NCI-H2196 (cell line): ENCODE measurements around the gene IFNGR1.
"Not testable (repeated sequence)": the region's sequence is repeated elsewhere in the genome, so short reads cannot be mapped to it uniquely, and the experiment has no call there.

Experiments used
- DNase-seq: peaks from one replicate; lab custom pipeline; 2025; ENCODE audit not compliant: unreplicated experiment; lab: John Stamatoyannopoulos, UW

The IFNGR1 gene

DNA sequence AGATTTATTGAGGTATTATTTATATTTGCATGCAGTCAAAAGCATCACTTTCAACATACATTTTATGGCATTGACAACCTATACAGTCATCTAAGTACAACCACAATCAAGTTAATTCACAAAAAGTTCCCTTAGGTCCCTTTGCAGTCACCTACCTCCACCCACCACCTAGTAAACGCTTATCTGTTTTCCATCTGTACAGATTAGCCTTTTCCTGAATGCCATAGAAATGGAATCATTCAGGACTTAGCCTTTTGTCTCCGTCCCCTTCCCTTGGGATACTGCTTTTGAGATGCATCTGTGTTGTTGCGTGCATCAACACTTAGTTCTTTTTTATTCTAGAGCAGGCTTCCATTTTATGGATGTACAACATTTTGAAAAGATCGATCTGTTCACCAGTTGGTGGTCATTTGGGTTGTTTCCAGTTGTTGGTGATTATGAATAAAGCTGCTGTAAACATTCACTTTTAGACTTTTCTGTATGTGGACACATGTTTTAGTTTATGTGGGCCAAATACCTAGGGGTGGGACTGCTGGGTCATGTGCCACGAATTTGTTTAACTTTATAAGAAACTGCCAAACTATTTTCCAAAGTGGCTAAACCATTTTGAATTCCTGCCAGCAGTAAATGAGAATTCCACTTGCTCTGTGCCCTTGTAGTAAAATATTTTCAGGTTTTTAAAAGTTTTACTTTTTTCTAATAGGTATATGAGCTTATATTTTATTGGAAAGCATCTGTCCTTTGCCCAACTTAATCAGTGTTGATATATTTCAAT, 17.6 kb upstream of the IFNGR1 start:
- no peak for DNase-seq

DNA sequence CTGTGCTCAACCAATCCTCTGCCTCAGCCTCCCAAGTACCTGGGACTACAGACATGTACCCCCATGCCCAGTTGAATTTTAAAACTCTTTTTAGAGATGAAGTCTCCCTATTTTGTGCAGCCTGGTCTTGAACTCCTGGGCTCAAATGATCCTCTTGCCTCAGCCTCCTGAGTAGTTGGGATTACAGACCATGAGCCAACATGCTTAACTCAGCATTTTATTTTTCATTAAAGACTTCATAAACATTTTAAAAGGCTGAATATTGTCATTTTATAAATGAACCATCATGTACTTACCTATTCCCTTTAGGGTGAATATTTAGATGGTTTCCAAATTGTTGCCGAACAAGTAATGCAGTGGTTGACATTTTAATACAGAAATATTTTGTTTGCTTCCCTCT, 16.5 kb upstream of the IFNGR1 start:
- no peak for DNase-seq

DNA sequence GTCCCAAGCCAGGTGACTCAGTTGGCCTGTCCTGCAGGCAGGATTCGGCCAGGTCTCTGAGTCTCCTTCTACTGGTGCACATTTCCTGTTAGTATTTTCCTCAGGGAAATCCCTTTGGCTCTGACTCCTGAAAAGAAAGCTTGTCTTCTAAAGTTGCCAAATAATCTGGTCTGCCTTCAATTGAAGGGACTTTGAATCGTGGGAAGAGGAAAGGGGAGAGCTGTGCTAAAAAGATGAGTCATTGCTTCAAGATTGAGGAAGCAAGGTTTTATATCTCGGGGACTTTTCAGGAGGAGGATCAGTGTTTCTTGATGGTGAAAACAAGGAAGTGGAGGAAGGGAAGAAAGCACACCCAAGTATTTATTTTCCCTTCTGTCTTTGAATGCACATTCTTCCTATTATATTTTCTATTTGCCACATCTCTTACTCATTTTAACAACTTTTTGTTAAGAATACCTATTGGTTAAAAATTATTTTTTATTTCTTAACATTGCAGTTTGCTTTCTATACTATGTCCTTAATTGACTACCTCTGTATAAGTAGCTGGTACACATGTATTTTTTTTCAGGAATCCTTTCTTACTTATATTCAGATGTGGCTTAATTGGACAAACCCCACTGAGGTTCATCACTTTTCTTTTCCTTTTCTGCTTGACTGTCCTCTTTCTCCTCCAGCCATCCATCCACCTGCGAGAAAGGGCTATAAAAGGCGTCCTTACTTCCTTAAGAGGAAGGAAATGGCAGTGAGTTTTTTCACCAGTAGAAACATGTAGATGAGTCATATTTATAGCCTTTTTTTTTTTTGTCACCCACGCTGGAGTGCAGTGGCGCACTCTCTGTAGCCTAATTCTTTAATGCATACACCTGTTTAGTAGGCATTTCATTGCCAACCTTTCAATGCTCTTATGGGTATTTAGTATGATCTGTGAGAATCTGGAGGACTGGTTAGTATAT, 15.0 kb upstream of the IFNGR1 start:
- peak; percentile 9 for DNase-seq

DNA sequence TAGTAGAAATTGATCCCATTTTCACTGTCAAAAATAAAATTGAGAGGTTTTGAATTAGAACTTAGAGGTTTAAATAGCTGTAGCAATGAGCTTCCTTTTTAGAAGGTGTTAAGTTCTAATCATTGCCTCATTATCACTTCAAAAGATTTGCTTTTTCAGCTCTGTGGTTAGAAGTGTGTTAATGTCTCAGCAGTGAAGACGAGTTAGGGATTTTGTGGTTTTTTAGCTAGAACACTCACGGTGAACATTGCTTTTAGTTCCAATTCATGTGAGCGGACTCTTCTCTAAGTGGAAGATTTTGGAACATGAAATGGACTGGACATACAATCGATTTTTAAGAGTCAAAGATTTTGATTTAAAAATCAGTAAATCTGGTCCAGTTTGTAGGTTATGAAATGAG, 12.7 kb upstream of the IFNGR1 start:
- DNase-seq, result no peak

DNA sequence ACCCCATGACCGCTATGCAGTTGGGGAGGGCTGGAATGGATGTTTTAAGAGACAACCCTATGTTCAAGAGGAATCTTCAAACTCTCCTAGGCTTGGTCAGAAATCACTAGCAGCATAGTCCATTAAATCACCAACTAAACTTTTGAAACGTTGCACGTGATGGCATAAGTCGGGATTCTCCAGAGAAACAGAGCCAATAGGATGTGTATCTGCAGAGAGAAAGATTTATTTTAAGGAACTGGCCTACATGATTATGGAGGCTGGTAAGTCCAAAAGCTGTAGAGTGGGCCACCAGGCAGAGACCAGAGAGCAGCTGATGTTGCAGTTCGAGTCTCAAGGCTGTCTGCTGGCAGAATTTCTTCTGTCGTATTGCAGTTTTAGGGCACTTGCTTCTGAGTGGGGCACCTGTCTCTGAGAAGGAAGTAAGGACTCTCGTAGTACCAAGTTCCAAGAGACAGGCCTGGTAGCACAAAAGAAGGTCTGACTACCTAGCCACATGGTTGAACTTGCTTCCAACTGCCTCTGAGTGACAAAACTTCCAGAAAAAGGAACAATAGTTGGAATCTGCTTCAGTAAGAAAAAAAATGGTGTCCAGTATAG, 11.9 kb upstream of the IFNGR1 start:
- no peak for DNase-seq

DNA sequence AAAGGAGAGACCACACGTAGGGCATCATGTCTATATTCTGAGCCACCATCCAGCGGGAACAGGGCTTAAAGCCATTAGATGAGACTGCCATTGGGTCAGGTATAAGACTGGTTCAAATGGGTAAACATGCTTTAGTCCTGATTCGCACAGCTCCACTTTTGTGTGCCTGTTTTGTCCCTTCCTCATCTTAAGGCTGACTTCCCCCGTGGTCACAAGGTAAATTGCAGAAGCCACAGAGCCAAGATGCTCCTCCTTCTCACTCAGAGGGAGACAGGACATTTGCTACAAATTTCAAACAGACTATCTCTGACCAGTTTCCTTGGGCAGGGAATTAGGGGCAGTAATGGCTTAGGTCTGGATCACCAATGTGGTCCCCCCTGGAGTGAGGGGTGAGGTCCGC, 11.4 kb upstream of the IFNGR1 start:
- DNase-seq, result no peak

DNA sequence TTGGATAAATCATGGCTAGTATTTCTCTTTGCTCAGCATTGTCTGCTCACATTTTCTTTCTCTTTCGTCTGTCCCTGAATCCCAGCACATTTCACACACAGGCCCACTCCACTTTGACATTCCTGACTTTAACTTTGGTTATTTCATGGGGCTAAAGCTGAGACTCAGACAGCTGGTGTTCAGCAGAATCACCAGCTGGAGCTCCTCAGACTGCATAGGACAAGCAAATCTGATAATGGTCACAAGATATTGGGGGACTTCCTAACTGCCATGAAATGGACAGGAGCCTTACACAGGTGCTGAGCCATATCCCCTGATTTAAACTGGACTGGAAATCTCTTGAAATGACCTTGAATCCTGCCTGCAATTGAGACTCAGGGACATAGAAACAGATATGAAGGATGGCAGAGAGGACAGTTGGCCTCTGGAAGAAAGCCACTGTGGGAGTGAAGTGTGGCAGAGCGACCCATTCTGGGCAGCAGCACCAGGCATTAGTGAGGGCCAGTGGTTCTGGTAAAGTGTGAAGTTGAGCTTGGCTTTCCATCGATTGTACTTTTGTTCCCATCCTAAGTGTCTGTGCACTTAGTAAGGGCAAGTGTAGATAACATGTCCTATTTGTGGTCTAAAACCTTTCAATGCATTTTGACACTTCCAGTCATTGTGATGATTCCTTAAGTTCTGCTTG, 10.0 kb upstream of the IFNGR1 start:
- DNase-seq, result no peak

DNA sequence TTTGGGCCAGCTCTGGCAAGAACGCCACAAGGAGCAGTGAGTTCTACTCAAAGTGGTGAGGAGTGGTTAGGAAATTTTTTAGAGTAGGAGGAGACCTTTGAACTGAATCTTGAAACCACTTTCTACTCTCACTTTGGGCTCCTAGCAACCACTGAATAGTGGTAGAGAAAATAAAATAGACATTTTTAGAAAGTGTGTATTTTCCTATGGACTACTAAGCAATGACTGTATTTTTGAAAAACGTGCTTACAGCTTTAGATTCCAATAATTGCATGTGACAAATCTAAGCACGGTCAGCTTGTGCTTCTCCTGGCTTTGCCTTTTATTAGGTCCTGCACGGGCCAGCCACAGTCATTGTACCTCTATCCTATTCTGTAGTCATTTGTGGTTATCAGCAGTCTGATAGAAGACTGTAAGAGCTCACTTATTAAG, 8.7 kb upstream of the IFNGR1 start:
- no peak for DNase-seq

DNA sequence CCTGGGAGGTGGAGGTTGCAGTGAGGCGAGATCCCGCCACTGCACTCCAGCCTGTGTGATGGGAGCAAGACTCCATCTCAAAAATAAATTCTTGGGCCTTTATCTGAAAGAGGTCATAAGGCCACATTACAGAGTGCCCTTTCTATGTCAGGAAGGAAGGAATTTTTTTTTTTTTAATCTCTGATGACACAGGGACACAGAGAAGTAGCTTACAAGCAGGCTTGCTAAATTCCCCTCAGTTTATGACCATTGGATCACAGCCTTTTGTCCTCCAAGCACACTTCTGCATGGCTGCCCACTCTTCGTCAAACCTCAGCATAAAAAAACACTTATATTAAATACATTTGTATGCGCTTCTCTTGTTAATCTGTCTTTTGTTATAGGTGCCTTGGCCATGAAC, 7.5 kb upstream of the IFNGR1 start:
- DNase-seq, result no peak

DNA sequence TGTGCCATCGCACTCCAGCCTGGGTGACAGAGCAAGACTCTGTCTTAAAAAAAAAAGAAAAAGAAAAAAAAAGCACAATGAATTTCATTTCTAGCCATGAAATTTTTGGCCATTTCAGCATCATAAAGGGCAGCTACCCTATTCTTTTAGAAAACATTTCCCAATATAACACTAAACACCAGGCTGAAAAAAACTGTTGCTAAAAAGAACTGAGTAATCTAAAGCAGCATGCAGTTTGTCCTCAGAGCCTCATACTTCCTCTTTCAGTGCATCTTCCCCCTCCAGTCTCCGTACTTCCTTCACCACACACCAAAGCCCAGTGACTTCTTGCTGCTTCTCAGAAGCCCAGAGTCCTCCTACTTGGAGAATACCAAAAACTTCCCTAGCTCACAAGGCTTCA, 5.6 kb upstream of the IFNGR1 start:
- no peak for DNase-seq

DNA sequence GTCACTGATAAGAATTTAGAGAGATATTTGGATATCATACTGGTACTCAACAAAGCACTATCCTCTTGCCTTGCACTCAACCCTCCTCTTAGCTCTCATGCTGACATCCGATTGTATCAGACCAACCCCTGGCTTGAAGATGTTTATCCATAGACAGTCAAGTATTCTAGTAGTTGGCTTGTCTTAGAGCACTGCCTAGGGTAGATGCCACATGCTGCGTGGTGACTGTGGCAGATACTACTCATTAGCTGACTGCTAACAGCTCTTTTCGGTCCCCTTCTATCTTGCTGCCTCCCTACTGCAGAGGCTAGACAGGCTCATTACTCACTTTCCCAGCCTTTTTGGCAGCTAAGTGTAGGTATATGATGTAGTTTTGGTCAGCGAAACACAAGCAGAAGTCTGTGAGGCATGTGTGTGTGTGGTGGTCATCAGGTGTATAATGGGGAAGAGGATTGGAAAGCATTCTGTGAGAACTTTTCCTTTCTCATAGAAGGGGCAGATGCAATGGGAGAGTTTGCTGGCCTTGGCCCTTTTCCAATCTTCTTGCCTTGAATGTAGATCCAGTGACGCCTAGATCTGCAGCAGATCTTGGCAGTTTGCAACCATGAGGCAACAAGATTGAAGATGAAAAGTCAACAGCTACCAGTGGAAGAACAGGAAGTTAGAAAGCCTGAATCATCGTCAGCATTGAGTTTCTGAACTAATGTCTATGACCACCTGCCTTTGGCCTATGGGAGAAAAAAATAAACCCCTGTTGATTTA, 4.4 kb upstream of the IFNGR1 start:
- DNase-seq, result peak; percentile 66

DNA sequence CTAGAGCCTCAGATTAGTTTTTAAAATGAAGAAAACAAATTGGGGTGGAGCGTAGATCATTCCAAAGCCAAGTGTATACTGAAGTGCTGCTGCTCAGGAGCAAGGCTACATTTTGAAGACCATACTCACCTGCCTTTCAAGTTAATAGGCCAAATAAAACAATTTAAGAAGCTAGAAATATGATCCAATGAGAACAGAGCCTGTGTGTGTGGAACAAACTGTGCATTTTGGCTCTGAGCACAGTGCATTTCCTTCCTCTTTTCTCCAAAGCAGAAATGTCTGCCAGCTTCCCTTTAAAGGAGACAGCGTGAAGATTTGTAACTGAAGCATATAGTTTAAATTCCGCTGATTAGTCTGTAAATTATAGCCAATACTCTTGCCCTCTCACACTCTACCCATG, 3.2 kb upstream of the IFNGR1 start:
- DNase-seq, result no peak

DNA sequence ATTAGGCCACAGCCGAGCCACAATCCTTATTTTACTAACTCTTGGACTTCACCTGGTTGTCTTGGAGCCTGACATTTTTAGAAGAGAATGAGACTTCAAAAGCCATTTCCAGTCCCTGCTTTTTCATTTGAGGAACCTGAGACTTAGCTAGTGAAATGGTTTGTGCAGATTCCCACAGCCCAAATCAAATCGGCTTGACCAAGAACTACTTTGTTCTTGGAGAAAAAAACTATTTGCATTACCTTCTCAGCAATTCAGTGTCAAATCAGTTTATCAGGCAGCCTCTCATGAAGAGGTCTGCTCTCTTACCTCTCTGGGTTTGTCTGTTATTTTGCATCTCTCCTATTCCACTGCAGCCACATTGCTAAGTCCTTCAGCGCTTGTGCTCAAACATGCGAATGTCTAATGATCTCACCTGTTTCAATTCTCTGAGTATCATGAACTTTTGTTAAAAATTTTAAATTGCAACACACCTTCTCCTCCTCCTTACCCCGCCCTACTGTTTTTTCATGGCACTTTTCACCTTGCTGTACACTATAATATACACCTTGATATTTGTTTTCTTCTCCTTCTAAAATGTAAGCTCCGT, 573 bp upstream of the IFNGR1 start:
- DNase-seq, result no peak

DNA sequence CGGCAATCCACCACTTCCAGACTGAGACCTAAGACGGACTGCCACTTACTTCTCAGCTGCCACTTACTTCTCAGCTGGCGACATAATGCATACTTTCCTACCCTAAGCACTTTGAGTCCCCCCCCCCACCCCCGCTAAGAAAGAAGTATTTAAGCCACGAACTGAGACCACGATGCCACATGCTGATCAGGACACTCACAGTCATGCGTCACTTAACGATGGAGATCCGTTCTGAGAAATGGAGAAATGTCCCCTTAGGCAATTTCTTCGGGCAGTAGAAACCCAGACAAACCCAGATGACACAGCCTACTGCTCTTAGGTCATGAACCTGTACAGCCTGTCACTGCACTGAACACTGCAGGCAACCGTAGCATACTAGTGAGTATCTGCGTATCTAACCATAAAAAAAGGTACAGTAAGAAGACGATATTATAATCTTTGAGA, 690 bp downstream of the IFNGR1 start:
- DNase-seq, result no peak

DNA sequence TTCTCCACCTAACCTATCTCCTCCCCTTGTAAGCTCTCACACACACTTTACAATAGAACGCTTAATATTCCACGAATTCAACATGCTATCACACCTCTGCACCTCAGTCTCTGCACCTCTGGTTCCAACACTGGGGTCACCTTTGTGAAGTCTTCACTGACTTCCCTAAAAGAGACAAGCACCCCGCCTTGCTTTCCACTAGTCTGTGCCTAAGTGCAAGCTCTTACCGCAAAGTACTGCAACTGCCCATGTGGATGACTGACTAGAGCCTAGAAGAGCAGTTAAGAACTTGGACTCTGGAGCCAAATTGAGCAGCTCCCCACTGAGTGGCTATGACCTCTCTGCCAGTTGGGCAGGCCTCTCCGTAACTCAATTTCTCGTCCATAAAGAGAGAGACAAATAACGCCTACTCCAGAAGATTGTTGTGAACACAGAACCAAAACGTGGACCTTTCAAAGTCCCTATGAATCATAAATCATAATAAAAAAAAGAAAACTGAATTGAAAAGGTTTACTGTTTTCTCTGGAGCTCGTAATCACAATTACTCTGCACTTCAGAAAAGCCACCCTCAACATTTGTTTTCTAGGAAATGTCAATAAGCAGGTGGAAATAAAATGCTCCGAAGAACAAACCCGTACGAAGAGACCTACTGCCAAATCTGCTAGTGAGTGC, 1.2 kb downstream of the IFNGR1 start:
- DNase-seq, result no peak

DNA sequence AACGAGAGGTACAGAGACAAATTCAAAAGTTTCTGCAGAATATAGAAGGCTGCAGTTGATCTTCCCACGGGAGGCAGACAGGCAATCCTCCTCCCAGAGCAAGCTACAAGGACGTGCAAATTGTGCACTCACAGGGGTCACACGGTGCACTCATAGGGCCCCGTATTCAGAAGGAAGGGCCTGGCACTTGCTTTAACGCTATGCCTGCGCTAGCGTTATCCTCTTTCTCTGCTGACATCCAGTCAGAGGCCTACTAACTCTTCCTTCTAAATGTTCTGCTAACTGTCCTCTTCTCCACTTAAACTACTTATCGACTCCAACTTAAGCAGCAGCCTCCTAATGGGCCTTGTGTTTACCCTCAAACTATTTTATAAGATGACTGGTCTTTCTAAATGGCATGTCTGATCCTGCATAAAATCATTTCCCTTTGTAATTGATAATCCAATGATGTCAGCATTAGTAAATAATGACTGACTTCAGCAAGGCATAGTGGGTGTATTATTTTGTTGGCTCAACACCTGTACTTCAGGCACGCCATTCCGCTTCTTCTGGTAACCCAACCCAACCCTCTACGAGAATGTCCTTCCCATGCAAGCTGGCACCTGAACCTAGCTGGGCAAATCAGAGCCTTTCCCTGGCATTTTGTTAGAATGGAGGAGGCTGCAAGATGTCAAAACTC, 2.2 kb downstream of the IFNGR1 start:
- peak; percentile 45 for DNase-seq

DNA sequence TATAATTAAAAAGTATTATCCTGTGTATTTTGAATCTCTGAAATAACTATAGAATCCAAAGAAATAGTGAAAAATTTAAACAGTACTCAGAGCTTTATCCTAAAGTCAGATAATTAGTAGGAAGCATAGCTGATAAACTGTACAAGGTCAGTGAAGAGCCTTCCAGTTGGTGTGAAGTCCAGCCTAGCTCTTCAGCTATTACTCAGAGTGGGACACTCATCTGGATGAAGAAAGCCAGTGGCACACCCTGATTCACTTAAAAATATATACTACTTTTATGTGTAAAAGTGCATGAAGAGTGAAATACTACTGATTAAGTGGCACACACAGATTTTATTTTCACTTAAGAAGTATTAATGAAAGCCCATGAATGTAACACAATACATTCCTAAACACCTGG, 3.1 kb downstream of the IFNGR1 start:
- DNase-seq, result no peak

DNA sequence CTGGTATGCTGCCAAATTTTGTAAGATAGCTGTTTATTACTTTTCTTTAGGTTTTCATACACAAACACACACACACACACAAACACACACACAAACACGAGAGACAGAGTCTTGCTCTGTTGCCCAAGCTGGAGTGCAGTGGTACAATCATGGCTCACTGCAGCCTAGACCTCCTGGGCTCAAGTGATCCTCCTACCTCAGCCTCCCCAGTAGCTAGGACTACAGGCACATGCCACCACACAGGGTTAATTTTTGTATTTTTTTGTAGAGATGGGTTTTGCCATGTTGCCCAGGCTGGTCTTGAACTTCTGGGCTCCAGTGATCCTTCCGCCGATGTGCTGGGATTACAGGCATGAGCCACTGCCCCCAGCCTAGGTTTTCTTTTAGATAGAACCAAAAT, 3.6 kb downstream of the IFNGR1 start:
- not testable (repeated sequence) for DNase-seq

DNA sequence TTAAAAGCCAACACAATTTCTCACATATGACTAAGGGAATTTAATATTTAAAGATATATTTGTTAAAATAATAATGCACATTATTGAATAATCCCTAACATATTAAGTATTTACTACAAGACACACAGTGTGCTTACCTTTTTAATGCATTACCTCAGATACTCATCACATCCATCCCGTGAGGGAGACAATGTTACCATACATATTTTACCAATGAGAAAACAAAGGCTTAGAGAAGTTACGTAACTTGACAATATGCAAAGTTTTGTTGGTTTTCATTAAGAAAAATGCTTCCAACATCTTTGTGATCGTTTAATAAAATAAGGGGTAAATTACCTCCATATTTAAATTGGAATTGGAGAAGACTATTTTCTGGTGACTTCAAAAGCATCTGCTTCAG, 4.3 kb downstream of the IFNGR1 start:
- no peak for DNase-seq
